Measurements from ENCODE around the gene MRPL48.

DNA sequence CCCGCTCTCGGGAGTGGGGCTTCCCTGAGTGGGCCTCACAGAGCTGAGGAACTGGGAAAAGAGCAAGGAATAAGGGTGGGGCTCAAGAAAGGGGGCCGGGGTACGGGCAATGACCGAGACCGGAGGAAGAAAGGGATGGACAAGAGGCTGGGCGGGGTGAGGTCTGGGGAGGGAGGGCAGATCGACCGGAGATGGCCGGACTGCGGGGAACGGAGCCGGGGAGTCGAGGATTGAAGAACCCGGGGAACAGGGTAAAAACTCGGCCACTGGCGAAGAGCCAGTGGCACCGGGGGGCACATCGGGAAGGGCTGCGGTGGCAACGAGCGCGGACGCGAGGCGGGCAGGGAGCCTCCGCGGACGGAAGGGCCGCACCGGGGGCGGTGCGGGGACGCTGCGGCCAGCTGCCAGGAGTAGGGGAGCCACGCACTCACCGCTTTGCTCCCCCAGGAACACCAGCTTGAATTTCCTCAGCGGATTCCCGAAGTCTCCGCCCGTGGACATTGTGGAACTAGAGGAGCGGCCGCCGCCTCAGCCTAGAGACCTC, 27.5 kb upstream of the MRPL48 start:
- TF ChIP-seq, protein P1, sequence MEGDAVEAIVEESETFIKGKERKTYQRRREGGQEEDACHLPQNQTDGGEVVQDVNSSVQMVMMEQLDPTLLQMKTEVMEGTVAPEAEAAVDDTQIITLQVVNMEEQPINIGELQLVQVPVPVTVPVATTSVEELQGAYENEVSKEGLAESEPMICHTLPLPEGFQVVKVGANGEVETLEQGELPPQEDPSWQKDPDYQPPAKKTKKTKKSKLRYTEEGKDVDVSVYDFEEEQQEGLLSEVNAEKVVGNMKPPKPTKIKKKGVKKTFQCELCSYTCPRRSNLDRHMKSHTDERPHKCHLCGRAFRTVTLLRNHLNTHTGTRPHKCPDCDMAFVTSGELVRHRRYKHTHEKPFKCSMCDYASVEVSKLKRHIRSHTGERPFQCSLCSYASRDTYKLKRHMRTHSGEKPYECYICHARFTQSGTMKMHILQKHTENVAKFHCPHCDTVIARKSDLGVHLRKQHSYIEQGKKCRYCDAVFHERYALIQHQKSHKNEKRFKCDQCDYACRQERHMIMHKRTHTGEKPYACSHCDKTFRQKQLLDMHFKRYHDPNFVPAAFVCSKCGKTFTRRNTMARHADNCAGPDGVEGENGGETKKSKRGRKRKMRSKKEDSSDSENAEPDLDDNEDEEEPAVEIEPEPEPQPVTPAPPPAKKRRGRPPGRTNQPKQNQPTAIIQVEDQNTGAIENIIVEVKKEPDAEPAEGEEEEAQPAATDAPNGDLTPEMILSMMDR (IDR thresholded peaks at IDR 0.05) = no peak
- TF ChIP-seq POLR2A (IDR thresholded peaks at IDR 0.05) (no peak), POLR2AphosphoS5 (IDR thresholded peaks at IDR 0.05) (no peak)
